GM19452 (cell line): ENCODE measurements around the gene SASH3.
"Not testable (repeated sequence)": the region's sequence is repeated elsewhere in the genome, so short reads cannot be mapped to it uniquely, and the experiment has no call there.

Experiments
- ATAC-seq: cut with Tn5 transposase; IDR thresholded peaks from one replicate; pipeline ENCODE4 v1.9.1; 2021; ENCODE audit not compliant: unreplicated experiment

Gene SASH3

GRCh38 chrX:129779747-129780146, at the start of gene SASH3:
SASH3 (plus strand) TSS chrX:129779949; CDS start chrX:129780098, 149 bp downstream.
- ATAC-seq = peak; percentile 26

- no peak for ATAC-seq
Measured at GRCh38 chrX:129731228-129731627, 48.5 kb upstream of the SASH3 start.

GRCh38 chrX:129732857-129733256, 46.9 kb upstream of the SASH3 start:
- ATAC-seq = no peak

GRCh38 chrX:129733335-129733734, 46.4 kb upstream of the SASH3 start:
- ATAC-seq = no peak

- ATAC-seq = no peak
Measured at GRCh38 chrX:129736491-129736890, 43.3 kb upstream of the SASH3 start.

GRCh38 chrX:129737916-129738315, 41.8 kb upstream of the SASH3 start:
- no peak for ATAC-seq

GRCh38 chrX:129738466-129739308, 41.1 kb upstream of the SASH3 start, which contains the start of gene XPNPEP2:
XPNPEP2 (plus strand) TSS chrX:129738979; CDS start chrX:129739214, 235 bp downstream.
- no peak for ATAC-seq

GRCh38 chrX:129739578-129739977, 40.2 kb upstream of the SASH3 start:
- ATAC-seq = no peak

- ATAC-seq = no peak
Measured at GRCh38 chrX:129741880-129742758, 37.6 kb upstream of the SASH3 start.

GRCh38 chrX:129742759-129743152, 37.0 kb upstream of the SASH3 start:
- ATAC-seq = not testable (repeated sequence)

- no peak for ATAC-seq
Measured at GRCh38 chrX:129743821-129744220, 35.9 kb upstream of the SASH3 start.

- ATAC-seq = no peak
Measured at GRCh38 chrX:129744861-129745321, 34.9 kb upstream of the SASH3 start.

GRCh38 chrX:129746557-129747470, 32.9 kb upstream of the SASH3 start:
- no peak for ATAC-seq

- ATAC-seq = no peak
Measured at GRCh38 chrX:129747533-129747932, 32.2 kb upstream of the SASH3 start.

- ATAC-seq = no peak
Measured at GRCh38 chrX:129748305-129748704, 31.4 kb upstream of the SASH3 start.

GRCh38 chrX:129749069-129749468, 30.7 kb upstream of the SASH3 start:
- ATAC-seq = no peak

GRCh38 chrX:129750971-129751370, 28.8 kb upstream of the SASH3 start:
- ATAC-seq = no peak

- ATAC-seq = no peak
Measured at GRCh38 chrX:129754056-129755024, 25.4 kb upstream of the SASH3 start.
